Measurements from ENCODE around the gene ORM1. TPM values are rescaled to one million over a fixed set of nuclear protein-coding genes. Genes with fewer than 3 reads are reported as not detected.
"Not testable (repeated sequence)": the region's sequence is repeated elsewhere in the genome, so short reads cannot be mapped to it uniquely, and the experiment has no call there.

The ORM1 gene
- total RNA-seq, 1 experiment from 2014 or later: not detected

DNA sequence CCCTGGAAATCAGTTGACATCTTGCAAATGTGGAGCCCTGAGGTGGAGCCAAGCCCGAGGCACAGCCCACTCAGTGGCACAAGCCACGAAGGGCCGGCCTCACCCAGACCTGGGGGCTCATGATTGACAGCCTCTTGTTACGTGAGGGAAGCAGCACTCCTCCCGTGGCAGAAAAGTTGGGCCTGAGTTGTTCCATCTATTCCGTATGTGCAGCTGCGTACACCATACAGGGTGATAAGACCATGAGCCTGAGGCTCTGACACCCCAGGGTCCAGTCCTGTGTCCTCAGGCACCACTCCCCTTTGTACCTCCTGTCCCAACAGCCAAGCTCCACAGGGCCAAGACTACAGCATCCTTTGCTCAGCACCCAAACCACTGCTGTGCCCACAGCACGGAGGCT lies 4.9 kb downstream of the ORM1 start:
- BruUV-seq (replicated peaks): no TSS peak

DNA sequence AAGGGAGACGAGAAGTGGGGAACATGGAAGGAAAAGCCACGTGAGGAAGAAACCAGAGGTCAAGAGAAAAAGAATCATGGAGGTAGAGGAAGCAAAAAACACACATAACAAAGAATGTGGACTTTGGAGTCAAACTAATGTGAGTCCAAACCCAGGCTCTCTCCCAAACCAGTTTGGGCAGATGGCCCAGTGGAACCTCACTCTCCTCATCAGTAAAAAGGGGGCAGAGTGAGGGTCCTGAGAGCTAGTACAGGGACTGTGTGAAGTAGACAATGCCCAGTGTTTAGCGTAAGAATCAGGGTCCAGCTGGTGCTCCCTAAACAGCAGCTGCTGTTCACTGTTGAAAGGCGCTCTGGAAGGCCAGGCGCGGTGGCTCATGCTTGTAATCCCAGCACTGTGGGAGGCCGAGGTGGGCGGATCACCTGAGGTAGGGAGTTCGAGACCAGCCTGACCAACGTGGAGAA lies 5.5 kb downstream of the ORM1 start:
- CTCF ChIA-PET; H4K20me1 ChIP-seq (ENCODE audit: insufficient read depth); POLR2A ChIA-PET (ENCODE audit: unreplicated experiment); BruUV-seq (replicated peaks); H3K27me3 ChIP-seq (ENCODE audit: insufficient read depth, low read depth); H3F3A ChIP-seq (ENCODE audit: insufficient read depth, low read depth); H3K9me2 ChIP-seq (ENCODE audit: insufficient read depth); H3K27ac ChIP-seq; H3K4me1 ChIP-seq (replicated peaks; ENCODE audit: insufficient read depth); DNase-seq; H3K4me3 ChIP-seq; H3K79me2 ChIP-seq (ENCODE audit: low read depth); intact Hi-C loops (cut with micrococcal nuclease; ENCODE audit: unreplicated experiment); H2AFZ ChIP-seq; H3K36me3 ChIP-seq (ENCODE audit: low read depth); H3K4me2 ChIP-seq; H3K9me3 ChIP-seq (ENCODE audit: insufficient read depth, low read depth): not testable (repeated sequence)

More for the DNA sequence above, 4.9 kb downstream of the ORM1 start:
- intact Hi-C loops (cut with micrococcal nuclease; ENCODE audit: unreplicated experiment): no loop called here
- no peaks in the 10 kb centered on the region for H3K9me2 ChIP-seq (ENCODE audit: insufficient read depth)
- CTCF ChIA-PET: no interaction called here
- H3K4me3 ChIP-seq: no peak overlapping the region
- no peaks in the 10 kb centered on the region for H3K79me2 ChIP-seq (ENCODE audit: low read depth)
- no peak overlapping the region for H2AFZ ChIP-seq
- H3K27me3 ChIP-seq (ENCODE audit: insufficient read depth, low read depth): peaks cover 9% of the 10 kb centered on the region; the same call in 1 of the 2 replicates
- no peaks in the 10 kb centered on the region for H3K9me3 ChIP-seq (ENCODE audit: insufficient read depth, low read depth)
- TF ChIP-seq, protein P1, sequence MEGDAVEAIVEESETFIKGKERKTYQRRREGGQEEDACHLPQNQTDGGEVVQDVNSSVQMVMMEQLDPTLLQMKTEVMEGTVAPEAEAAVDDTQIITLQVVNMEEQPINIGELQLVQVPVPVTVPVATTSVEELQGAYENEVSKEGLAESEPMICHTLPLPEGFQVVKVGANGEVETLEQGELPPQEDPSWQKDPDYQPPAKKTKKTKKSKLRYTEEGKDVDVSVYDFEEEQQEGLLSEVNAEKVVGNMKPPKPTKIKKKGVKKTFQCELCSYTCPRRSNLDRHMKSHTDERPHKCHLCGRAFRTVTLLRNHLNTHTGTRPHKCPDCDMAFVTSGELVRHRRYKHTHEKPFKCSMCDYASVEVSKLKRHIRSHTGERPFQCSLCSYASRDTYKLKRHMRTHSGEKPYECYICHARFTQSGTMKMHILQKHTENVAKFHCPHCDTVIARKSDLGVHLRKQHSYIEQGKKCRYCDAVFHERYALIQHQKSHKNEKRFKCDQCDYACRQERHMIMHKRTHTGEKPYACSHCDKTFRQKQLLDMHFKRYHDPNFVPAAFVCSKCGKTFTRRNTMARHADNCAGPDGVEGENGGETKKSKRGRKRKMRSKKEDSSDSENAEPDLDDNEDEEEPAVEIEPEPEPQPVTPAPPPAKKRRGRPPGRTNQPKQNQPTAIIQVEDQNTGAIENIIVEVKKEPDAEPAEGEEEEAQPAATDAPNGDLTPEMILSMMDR (conservative IDR thresholded peaks at IDR 0.05): no peak
- no peak for TF ChIP-seq EZH2 (IDR thresholded peaks at IDR 0.05; ENCODE audit: low read depth)
- H4K20me1 ChIP-seq (ENCODE audit: insufficient read depth): no peaks in the 10 kb centered on the region
- no peak for DNase-seq
- POLR2A ChIA-PET (ENCODE audit: unreplicated experiment): no interaction called here
- no peak overlapping the region for H3K27ac ChIP-seq
- no peak overlapping the region for H3K4me2 ChIP-seq
- H3K36me3 ChIP-seq (ENCODE audit: low read depth): no peaks in the 10 kb centered on the region
- no peaks in the 10 kb centered on the region for H3F3A ChIP-seq (ENCODE audit: insufficient read depth, low read depth)
- no peaks in the 10 kb centered on the region for H3K4me1 ChIP-seq (replicated peaks; ENCODE audit: insufficient read depth)

DNA sequence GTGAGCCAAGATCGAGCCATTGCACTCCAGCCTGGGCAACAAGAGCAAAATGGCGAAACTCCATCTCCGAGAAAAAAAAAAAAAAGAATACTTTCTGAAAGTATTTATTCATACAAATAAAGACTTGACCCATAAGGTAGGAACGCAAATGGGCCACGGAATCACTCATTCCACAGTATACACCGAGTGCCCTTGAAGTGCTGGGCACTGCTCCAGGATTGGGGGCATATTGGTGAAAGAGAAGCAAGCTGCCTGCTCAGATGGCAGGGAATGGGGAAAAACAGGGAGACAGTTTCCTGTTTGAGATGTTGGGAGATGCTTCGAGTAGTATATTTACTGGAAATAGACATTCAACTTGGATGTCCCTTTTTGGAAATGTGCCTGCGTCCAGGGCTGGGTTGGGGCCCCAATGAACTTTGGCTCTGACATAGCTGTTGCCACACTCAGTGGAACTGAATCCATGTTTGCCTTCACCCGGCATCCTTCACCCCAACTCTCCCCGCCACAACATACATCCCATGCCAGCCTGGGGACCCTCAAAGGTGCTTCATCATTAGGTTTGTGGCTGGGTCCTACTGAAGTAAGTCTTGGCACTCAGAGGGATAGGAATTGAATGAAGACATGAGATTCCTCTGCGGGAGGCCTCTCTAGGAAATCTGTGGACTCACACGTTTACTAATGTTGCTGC lies 6.2 kb downstream of the ORM1 start:
- H3K79me2 ChIP-seq (ENCODE audit: low read depth); intact Hi-C loops (cut with micrococcal nuclease; ENCODE audit: unreplicated experiment); H3K27ac ChIP-seq; H4K20me1 ChIP-seq (ENCODE audit: insufficient read depth); H3F3A ChIP-seq (ENCODE audit: insufficient read depth, low read depth); BruUV-seq (replicated peaks); H3K4me3 ChIP-seq; POLR2A ChIA-PET (ENCODE audit: unreplicated experiment); H3K9me3 ChIP-seq (ENCODE audit: insufficient read depth, low read depth); DNase-seq; H3K9me2 ChIP-seq (ENCODE audit: insufficient read depth); H3K4me1 ChIP-seq (replicated peaks; ENCODE audit: insufficient read depth); H3K4me2 ChIP-seq; H3K36me3 ChIP-seq (ENCODE audit: low read depth); H2AFZ ChIP-seq; CTCF ChIA-PET; H3K27me3 ChIP-seq (ENCODE audit: insufficient read depth, low read depth): not testable (repeated sequence)

DNA sequence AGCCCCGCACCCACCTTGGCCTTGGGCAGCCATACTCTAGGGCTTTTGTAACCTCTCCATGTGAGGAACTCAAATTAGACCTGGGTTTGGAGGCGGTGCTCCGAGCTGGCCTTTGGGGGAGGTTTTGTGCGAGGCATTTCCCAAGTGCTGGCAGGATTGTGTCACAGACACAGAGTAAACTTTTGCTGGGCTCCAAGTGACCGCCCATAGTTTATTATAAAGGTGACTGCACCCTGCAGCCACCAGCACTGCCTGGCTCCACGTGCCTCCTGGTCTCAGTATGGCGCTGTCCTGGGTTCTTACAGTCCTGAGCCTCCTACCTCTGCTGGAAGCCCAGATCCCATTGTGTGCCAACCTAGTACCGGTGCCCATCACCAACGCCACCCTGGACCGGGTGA lies 6.7 kb downstream of the ORM1 start, which contains the start of gene ORM2:
TSS of gene ORM2 (plus strand) at position 245 of the 398 bp plus-strand sequence. CDS start at position 281, 36 bp downstream.
- H3K9me2 ChIP-seq (ENCODE audit: insufficient read depth); intact Hi-C loops (cut with micrococcal nuclease; ENCODE audit: unreplicated experiment); H3K27ac ChIP-seq: not testable (repeated sequence)

More for the DNA sequence above, 6.7 kb downstream of the ORM1 start, which contains the start of gene ORM2:
- H3K36me3 ChIP-seq (ENCODE audit: low read depth); H3F3A ChIP-seq (ENCODE audit: insufficient read depth, low read depth); H3K4me2 ChIP-seq; H3K9me3 ChIP-seq (ENCODE audit: insufficient read depth, low read depth); H3K79me2 ChIP-seq (ENCODE audit: low read depth); BruUV-seq (replicated peaks); H3K4me3 ChIP-seq; H3K27me3 ChIP-seq (ENCODE audit: insufficient read depth, low read depth); H2AFZ ChIP-seq; H4K20me1 ChIP-seq (ENCODE audit: insufficient read depth); POLR2A ChIA-PET (ENCODE audit: unreplicated experiment); DNase-seq; CTCF ChIA-PET; H3K4me1 ChIP-seq (replicated peaks; ENCODE audit: insufficient read depth): not testable (repeated sequence)

Measured in PC-9 (cell line).